Measurements from ENCODE around the gene MAD2L2. TPM values are rescaled to one million over a fixed set of nuclear protein-coding genes. Genes with fewer than 3 reads are reported as not detected.

Gene MAD2L2
- polyA plus RNA-seq, 3 donors: 50.4 to 71.3 (median 57.8) TPM

DNA sequence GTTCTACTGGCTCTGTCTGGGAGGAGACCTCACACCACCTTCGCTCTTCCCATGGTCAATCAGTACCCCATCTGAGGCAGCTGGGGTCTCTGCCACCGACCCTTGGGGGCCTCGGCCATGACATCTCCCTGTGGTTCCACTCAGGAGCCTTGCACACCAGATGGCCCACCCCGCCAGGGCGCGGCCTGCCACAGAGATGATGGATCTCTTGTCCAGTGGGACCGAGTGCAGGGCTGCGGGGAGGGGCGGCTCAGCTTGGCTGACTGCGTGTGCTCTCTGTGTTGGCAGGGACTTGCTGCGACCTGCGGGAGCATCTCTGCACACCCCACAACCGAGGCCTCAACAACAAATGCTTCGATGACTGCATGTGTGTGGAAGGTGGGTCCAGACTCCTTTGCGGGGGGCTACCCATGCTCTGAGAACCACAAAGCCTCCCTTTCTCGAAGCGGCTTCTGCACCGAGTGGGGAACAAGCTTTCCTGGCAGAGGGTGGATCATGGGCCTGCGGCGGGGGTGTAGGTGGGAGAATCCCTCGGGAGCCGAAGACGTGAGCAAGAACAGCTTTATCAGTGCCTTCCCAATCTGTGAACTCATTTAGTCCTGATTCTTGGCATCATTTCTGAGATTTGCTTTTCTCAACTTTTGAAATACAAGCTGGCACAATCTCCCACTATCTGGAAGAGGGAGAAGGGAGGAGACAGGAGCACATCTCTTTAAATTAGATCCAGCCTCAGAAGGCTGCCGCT lies 34.1 kb upstream of the MAD2L2 start:
- Mint-ChIP-seq H3K4me3 (no peak overlapping the region), H3K9me3 (peaks cover 0 to 3% (median 0%) of the 10 kb centered on the region in 7 donors), H3K27me3 (ENCODE audit: low read depth in 3 of 3) (peaks cover 3 to 10% (median 5%) of the 10 kb centered on the region in 3 donors), H3K36me3 (no peaks in the 10 kb centered on the region), H3K4me1 (peaks cover 13% of the 10 kb centered on the region), H3K27ac (no peak overlapping the region)
- no peaks in the 10 kb centered on the region for H3K9me3 ChIP-seq (replicated peaks in 1 of 2; ENCODE audit: control insufficient read depth in 1 of 2, insufficient read depth in 1 of 2, low read length in 2 of 2)
- no peak overlapping the region for H3K27ac ChIP-seq (ENCODE audit: low read depth in 1 of 2, low read length in 2 of 2)
- H2AFZ ChIP-seq (ENCODE audit: insufficient read depth, low read depth, low read length, poor library complexity, severe bottlenecking): no peak overlapping the region
- intact Hi-C loops (cut with micrococcal nuclease): loop anchor here in 1 of 2 donors (5.0 kb wide), 2 partner anchors 43 to 63 kb away; partner anchors contain the start of genes FBXO2 and FBXO44
- peaks cover 3% of the 10 kb centered on the region for H3K79me2 ChIP-seq (ENCODE audit: insufficient read depth, low read length)
- no peaks in the 10 kb centered on the region for H3K36me3 ChIP-seq (replicated peaks in 1 of 2; ENCODE audit: control insufficient read depth in 1 of 2, insufficient read depth in 2 of 2, low read length in 2 of 2)
- DNase-seq: no peak
- H3K27me3 ChIP-seq (ENCODE audit: control insufficient read depth in 2 of 2, insufficient read depth in 2 of 2, low read length in 2 of 2): no peaks in the 10 kb centered on the region
- no peak overlapping the region for H3K4me3 ChIP-seq (replicated peaks in 1 of 3; ENCODE audit: low read depth in 2 of 3, low read length in 3 of 3)
- no peak for TF ChIP-seq CTCF (IDR thresholded peaks at IDR 0.05)
- peaks cover 15 to 18% of the 10 kb centered on the region in 2 donors for H3K4me1 ChIP-seq (ENCODE audit: control insufficient read depth in 1 of 2, insufficient read depth in 2 of 2, low read length in 2 of 2)
- WGBS (ENCODE audit: insufficient coverage): 92% methylated on average over 16 of the region's 24 CpGs
- H3K9ac ChIP-seq (ENCODE audit: insufficient read depth, low read length, poor library complexity, severe bottlenecking): no peak overlapping the region
- no peak overlapping the region for H3K4me2 ChIP-seq (replicated peaks; ENCODE audit: extremely low read depth, low read length, poor library complexity, severe bottlenecking)
- no peaks in the 10 kb centered on the region for H4K20me1 ChIP-seq (ENCODE audit: insufficient read depth, low read length)

DNA sequence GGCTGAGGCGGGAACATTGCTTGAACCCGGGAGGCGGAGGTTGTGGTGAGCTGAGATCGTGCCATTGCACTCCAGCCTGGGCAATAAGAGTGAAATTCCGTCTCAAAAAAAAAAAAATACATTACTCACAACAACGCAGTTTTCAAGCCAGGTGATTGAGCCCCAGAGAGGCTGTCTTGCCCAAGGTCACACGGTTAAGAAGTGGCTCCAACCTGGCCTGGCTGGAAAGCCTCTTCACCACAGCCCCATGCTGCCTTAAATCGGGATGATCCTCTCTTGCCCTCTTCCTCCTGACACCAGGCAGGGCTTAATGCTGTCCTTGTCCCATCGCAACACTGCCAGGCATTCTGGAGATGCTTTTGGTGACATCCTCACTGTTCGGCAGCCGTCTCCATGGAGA lies 32.1 kb upstream of the MAD2L2 start:
- H3K4me1 ChIP-seq (ENCODE audit: control insufficient read depth in 1 of 2, insufficient read depth in 2 of 2, low read length in 2 of 2): no peaks in the 10 kb centered on the region

More for the DNA sequence above, 32.1 kb upstream of the MAD2L2 start:
- WGBS (ENCODE audit: insufficient coverage): 81% methylated on average over 8 of the region's 11 CpGs
- Mint-ChIP-seq H3K27me3 (ENCODE audit: low read depth in 3 of 3) (peaks cover 6 to 19% (median 16%) of the 10 kb centered on the region in 3 donors), H3K36me3 (no peaks in the 10 kb centered on the region), H3K9me3 (peaks cover 0 to 3% (median 0%) of the 10 kb centered on the region in 7 donors), H3K4me3 (no peak overlapping the region), H3K4me1 (peaks cover 4% of the 10 kb centered on the region), H3K27ac (no peak overlapping the region)
- H3K4me2 ChIP-seq (replicated peaks; ENCODE audit: extremely low read depth, low read length, poor library complexity, severe bottlenecking): no peak overlapping the region
- no peak for DNase-seq
- H2AFZ ChIP-seq (ENCODE audit: insufficient read depth, low read depth, low read length, poor library complexity, severe bottlenecking): no peak overlapping the region
- no peak overlapping the region for H3K27ac ChIP-seq (ENCODE audit: low read depth in 1 of 2, low read length in 2 of 2)
- H3K9me3 ChIP-seq (replicated peaks in 1 of 2; ENCODE audit: control insufficient read depth in 1 of 2, insufficient read depth in 1 of 2, low read length in 2 of 2): no peaks in the 10 kb centered on the region
- no peak for TF ChIP-seq CTCF (IDR thresholded peaks at IDR 0.05)
- no peaks in the 10 kb centered on the region for H3K79me2 ChIP-seq (ENCODE audit: insufficient read depth, low read length)
- no peak overlapping the region for H3K4me3 ChIP-seq (replicated peaks in 1 of 3; ENCODE audit: low read depth in 2 of 3, low read length in 3 of 3)
- H3K27me3 ChIP-seq (ENCODE audit: control insufficient read depth in 2 of 2, insufficient read depth in 2 of 2, low read length in 2 of 2): no peaks in the 10 kb centered on the region
- H3K36me3 ChIP-seq (replicated peaks in 1 of 2; ENCODE audit: control insufficient read depth in 1 of 2, insufficient read depth in 2 of 2, low read length in 2 of 2): no peaks in the 10 kb centered on the region
- H4K20me1 ChIP-seq (ENCODE audit: insufficient read depth, low read length): no peaks in the 10 kb centered on the region
- intact Hi-C loops (cut with micrococcal nuclease): no loop called here
- no peak overlapping the region for H3K9ac ChIP-seq (ENCODE audit: insufficient read depth, low read length, poor library complexity, severe bottlenecking)
